Chondrocyte (in vitro differentiated cells): ENCODE measurements around the gene DDX52. TPM values are rescaled to one million over a fixed set of nuclear protein-coding genes. Genes with fewer than 3 reads are reported as not detected.
"Not testable (repeated sequence)": the region's sequence is repeated elsewhere in the genome, so short reads cannot be mapped to it uniquely, and the experiment has no call there.

Experiments
- DNase-seq: peaks from one replicate; pipeline ENCODE4 v3.0.0; 2021; ENCODE audit warnings: mixed read lengths, low spot score
- H3K27ac Mint-ChIP-seq: one replicate; pipeline ENCODE4 v1.8.0; 2021; ENCODE audit warnings: mild to moderate bottlenecking, moderate library complexity, mixed read lengths; ENCODE audit not compliant: unreplicated experiment
- H3K27me3 Mint-ChIP-seq: 2 replicates; pipeline ENCODE4 v1.8.0; 2021; ENCODE audit warnings: low read depth, mixed read lengths
- H3K36me3 Mint-ChIP-seq: 2 replicates; pipeline ENCODE4 v1.8.0; 2021; ENCODE audit warnings: low read depth, mixed read lengths
- H3K4me1 Mint-ChIP-seq: 2 replicates; pipeline ENCODE4 v1.8.0; 2021; ENCODE audit warnings: low read depth, mild to moderate bottlenecking, mixed read lengths
- H3K4me3 Mint-ChIP-seq: one replicate; pipeline ENCODE4 v1.8.0; 2021; ENCODE audit warnings: mild to moderate bottlenecking, moderate library complexity, mixed read lengths; ENCODE audit not compliant: unreplicated experiment
- H3K9me3 Mint-ChIP-seq: 2 replicates; pipeline ENCODE4 v1.8.0; 2021; ENCODE audit warnings: low read depth, mixed read lengths
- total RNA-seq: library from RNA; stranded (reverse); gene quantifications from 3 replicates; pipeline ENCODE4 v1.2.1, GENCODE V29; 2021
- TF ChIP-seq, protein P1 (sequence below): fragments of 200-600 bp; sonication (generic); IDR thresholded peaks from 2 replicates; pipeline ENCODE4 v1.5.0; 2021; ENCODE audit warnings: antibody characterized with exemption, mild to moderate bottlenecking, moderate library complexity

Gene DDX52
- total RNA-seq, 1 donor from 2014 or later: 43.9 TPM

DNA sequence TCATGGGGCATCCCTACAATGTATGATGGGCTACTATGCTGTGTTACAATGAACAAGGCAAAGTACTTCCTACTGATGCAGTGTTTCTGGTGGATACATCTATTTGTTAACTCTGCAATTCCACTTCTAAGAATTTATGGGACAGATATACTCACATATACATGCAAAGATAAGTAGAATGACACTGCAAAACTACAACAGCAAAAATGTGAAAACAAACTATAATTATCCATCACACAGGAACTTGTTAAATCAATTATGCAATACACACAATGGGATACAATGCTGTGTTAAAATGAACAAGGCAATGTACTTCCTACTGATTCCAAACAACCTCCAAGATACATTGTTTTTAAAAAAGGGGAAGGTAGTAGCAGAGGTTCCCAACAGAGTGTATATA is 3.2 kb downstream of the DDX52 start:
- Mint-ChIP-seq H3K27ac (peak overlapping the region; percentile 22), H3K36me3 (peaks cover 31% of the 10 kb centered on the region), H3K4me3 (no peak overlapping the region), H3K4me1 (peaks cover 53% of the 10 kb centered on the region), H3K9me3 (no peaks in the 10 kb centered on the region), H3K27me3 (no peaks in the 10 kb centered on the region)
- no peak for DNase-seq
- TF ChIP-seq, protein P1, sequence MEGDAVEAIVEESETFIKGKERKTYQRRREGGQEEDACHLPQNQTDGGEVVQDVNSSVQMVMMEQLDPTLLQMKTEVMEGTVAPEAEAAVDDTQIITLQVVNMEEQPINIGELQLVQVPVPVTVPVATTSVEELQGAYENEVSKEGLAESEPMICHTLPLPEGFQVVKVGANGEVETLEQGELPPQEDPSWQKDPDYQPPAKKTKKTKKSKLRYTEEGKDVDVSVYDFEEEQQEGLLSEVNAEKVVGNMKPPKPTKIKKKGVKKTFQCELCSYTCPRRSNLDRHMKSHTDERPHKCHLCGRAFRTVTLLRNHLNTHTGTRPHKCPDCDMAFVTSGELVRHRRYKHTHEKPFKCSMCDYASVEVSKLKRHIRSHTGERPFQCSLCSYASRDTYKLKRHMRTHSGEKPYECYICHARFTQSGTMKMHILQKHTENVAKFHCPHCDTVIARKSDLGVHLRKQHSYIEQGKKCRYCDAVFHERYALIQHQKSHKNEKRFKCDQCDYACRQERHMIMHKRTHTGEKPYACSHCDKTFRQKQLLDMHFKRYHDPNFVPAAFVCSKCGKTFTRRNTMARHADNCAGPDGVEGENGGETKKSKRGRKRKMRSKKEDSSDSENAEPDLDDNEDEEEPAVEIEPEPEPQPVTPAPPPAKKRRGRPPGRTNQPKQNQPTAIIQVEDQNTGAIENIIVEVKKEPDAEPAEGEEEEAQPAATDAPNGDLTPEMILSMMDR: no peak

DNA sequence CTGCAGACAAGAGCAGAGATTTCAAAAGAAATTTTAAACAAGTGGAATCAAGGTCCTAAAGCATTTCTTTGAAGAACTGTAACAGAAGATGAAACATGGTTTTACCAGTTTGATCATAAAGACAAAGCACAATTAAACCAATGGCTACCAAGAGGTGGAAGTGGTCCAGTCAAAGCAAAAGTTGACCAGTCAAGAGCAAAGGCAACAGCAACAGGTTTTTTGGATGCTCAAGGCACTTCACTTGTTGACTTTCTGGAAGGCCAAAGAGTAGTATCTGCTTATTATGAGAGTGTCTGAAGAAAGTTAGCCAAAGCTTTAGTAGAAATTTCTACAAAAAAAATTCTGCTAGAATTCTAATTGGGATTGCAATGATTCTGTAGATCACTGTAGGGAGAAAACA is 5.3 kb downstream of the DDX52 start:
- Mint-ChIP-seq H3K27me3 (no peaks in the 10 kb centered on the region), H3K9me3 (no peaks in the 10 kb centered on the region), H3K36me3 (peaks cover 33% of the 10 kb centered on the region), H3K27ac (no peak overlapping the region), H3K4me3 (no peak overlapping the region), H3K4me1 (peaks cover 44% of the 10 kb centered on the region)
- TF ChIP-seq, protein P1: no peak
- DNase-seq: no peak

DNA sequence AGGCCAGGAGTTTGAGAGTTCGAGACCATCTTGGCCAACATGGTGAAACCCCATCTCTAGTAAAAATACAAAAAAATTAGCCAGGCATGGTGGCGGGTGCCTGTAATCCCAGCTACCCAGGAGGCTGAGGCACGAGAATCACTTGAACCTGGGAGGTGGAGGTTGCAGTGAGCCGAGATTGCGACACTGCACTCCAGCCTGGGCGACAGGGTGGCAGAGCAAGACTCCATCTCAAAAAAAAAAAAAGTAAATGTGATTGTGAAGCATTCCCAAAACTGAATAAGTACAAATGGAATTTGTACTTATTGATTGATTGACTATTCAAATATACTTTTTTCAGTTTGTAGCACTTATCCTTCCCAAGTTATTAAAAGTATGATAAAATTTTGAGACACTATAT is 26.8 kb downstream of the DDX52 start:
- not testable (repeated sequence) for H3K4me1 Mint-ChIP-seq, DNase-seq, H3K27ac Mint-ChIP-seq, H3K9me3 Mint-ChIP-seq, H3K27me3 Mint-ChIP-seq, H3K4me3 Mint-ChIP-seq
- peaks cover 14% of the 10 kb centered on the region for H3K36me3 Mint-ChIP-seq

DNA sequence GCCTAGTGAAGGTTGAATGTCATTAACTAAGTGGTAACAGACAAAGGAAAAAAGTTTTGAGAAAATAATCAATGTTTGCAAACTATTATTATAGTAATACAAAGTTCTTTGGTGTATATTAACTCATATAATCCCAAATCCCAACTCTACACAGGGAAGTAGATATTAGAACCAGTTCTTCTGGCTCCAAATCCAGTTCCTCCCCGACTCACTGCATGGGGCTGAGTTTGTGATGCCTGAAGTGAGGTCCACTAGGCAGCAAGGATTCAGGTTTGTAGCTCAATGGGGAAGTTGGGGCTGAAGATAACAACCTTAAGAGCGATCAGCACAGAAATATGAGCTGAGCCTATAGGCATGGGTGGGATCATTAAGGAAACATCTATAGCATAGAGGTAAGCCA is 28.4 kb downstream of the DDX52 start:
- no peak overlapping the region for H3K4me3 Mint-ChIP-seq
- no peaks in the 10 kb centered on the region for H3K27me3 Mint-ChIP-seq
- H3K36me3 Mint-ChIP-seq: peaks cover 8% of the 10 kb centered on the region
- H3K9me3 Mint-ChIP-seq: no peaks in the 10 kb centered on the region
- peaks cover 17% of the 10 kb centered on the region for H3K4me1 Mint-ChIP-seq
- TF ChIP-seq, protein P1: no peak
- no peak for DNase-seq
- no peak overlapping the region for H3K27ac Mint-ChIP-seq

DNA sequence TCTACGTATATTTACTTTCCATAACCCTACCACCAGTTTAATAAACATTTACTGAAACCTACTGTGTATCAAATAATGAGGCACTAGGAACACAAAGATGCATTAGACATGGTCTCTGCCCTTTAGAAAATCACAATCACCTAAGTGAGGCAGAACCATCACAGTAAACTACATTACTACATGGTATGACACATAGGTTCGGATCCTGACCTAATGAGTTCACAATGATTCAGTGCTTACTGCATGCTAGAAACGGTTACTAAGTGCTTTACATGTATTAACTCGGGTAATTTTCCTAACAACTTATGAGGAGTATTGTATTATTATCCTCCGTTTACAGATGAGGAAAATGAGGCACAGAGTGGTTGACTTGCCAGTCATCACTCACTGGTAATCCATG is 28.9 kb downstream of the DDX52 start:
- no peaks in the 10 kb centered on the region for H3K27me3 Mint-ChIP-seq
- peaks cover 8% of the 10 kb centered on the region for H3K36me3 Mint-ChIP-seq
- H3K9me3 Mint-ChIP-seq: no peaks in the 10 kb centered on the region
- no peak overlapping the region for H3K4me3 Mint-ChIP-seq
- peaks cover 21% of the 10 kb centered on the region for H3K4me1 Mint-ChIP-seq
- DNase-seq: no peak
- no peak overlapping the region for H3K27ac Mint-ChIP-seq
- TF ChIP-seq, protein P1: no peak

DNA sequence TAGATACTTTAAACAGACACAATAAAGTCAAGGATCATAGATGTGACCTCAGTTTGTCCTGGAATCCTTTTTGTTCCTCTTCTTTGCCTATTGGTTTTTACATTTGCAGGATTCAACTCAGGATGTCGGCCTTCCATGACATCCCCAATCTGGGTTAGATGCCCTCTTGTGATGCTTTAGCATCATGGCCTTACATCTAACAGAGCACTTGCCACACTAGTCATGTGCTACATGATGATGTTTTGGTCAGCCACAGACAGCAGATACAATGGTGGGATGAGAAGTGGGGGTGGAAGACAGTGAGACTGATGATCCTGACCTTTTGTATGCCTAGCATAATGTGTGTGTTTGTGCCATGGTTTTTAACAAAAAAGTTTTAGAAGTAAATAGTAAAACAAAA is 32.3 kb downstream of the DDX52 start:
- Mint-ChIP-seq H3K27me3 (no peaks in the 10 kb centered on the region), H3K9me3 (no peaks in the 10 kb centered on the region), H3K4me3 (no peak overlapping the region), H3K4me1 (peaks cover 46% of the 10 kb centered on the region), H3K27ac (peak overlapping the region; percentile 95), H3K36me3 (peaks cover 3% of the 10 kb centered on the region)
- DNase-seq: no peak
- TF ChIP-seq, protein P1: no peak

DNA sequence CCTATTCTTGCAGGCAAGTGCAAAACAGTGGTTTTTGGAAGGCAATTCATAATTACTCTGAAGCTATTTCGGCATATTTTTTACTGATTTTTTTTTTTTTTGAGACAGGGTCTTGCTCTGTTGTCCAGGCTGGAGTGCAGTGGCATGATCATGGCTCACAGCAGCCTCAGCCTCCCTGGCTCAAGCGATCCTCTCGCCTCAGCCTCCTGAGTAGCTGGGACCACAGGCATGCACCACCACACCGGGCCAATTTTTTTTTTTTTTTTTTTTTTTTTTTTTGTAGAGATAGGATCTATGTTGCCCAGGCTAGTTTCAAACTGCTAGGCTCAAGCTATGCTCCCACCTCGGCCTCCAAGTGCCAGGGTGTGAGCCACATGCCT is 33.2 kb downstream of the DDX52 start:
- H3K4me1 Mint-ChIP-seq: peaks cover 55% of the 10 kb centered on the region
- H3K9me3 Mint-ChIP-seq, H3K36me3 Mint-ChIP-seq, DNase-seq, H3K27me3 Mint-ChIP-seq: not testable (repeated sequence)
- peak overlapping the region; percentile 95 for H3K27ac Mint-ChIP-seq
- H3K4me3 Mint-ChIP-seq: peak overlapping the region; percentile 83
